Measurements from ENCODE around the gene SRPX.

DNA sequence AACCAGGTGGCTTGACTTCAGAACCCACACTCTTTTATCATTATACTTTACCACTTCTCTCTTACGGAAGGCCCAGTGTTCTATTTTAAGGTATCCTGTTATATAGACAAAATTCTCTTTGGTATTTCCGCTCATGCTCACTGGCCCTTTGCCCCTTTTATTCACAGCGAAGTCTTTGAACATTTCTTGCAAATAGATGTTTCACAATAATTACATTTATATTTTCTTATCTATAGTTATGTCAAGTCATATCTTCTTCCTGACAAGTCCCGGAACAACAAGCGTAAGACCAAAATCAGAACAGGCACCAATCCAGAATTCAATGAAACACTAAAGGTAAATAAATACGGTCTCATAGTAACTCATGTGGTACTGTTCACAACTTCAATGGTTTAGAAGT is 112.3 kb downstream of the SRPX start:
- no peak for TF ChIP-seq RARB (CRISPR knock-in tag; IDR thresholded peaks at IDR 0.05)
- TF ChIP-seq ARNTL (CRISPR knock-in tag; IDR thresholded peaks at IDR 0.05; ENCODE audit: borderline replicate concordance, low read depth): no peak
